GM21526 (cell line): ENCODE measurements around the gene CALML4.
"Not testable (repeated sequence)": the region's sequence is repeated elsewhere in the genome, so short reads cannot be mapped to it uniquely, and the experiment has no call there.

Experiments
- ATAC-seq: cut with Tn5 transposase; IDR thresholded peaks from one replicate; pipeline ENCODE4 v1.9.1; 2021; ENCODE audit warnings: moderate library complexity; ENCODE audit not compliant: unreplicated experiment, low FRiP score

CALML4 gene

DNA sequence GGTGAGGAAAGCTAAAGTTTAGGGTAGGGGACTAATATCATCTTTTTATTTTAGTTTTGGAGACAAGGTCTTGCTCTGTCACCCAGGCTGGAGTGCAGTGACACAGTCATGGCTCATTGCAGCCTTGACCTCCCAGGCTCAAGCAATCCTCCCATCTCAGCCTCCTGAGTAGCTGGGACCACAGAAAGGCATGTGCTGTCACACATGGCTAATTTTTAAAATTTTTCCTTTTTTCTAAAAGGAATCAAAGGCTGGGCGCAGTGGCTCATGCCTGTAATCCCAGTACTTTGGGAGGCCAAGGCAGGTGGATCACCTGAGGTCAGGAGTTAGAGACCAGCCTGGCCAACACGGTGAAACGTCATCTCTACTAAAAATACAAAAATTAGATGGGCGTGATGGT lies 20.3 kb upstream of the CALML4 start:
- ATAC-seq, result not testable (repeated sequence)

GRCh38 chr15:68224546-68225250 lies 19.6 kb upstream of the CALML4 start:
- ATAC-seq, result no peak

- no peak for ATAC-seq
Measured at GRCh38 chr15:68224108-68224507, 19.0 kb upstream of the CALML4 start.

DNA sequence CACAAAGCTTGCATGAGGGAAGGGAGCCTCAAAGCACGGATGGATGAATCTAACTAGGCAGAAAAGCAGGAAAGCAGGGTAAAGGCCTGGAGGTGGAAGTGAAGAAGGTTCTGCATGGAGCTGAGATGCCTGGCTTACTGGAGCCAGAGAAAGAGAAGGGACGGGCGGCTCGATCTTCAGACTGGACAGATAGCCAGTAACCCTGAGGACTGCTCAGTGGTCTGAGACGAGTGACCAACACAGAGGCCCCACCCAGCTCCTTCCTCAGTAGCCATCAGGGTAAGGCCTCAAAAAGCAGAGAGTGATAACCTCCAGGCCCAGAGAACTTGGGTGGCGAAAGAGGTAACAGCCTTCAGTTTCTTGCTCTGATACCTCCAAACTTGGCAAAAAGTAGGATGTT lies 18.0 kb upstream of the CALML4 start:
- no peak for ATAC-seq

- not testable (repeated sequence) for ATAC-seq
Measured at GRCh38 chr15:68222432-68222743, 17.3 kb upstream of the CALML4 start.

GRCh38 chr15:68221530-68222431 lies 16.6 kb upstream of the CALML4 start:
- ATAC-seq, result not testable (repeated sequence)

DNA sequence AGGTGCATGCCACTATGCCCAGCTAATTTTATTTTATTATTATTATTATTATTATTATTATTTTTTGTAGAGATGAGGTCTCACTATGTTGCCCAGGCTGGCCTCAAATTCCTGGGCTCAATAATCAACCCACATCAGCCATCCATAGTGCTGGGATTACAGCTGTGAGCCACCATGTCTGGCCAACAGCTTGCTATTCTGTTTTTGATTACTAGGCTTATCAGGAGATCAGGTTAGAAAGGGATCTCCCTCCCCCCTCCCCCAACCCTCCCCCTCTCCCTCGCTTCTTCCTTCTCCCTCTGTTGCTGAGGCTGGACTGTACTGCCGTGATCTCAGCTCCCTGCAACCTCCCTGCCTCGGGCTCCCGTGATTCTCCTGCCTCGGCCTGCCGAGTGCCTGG lies 15.8 kb upstream of the CALML4 start:
- ATAC-seq, result no peak

DNA sequence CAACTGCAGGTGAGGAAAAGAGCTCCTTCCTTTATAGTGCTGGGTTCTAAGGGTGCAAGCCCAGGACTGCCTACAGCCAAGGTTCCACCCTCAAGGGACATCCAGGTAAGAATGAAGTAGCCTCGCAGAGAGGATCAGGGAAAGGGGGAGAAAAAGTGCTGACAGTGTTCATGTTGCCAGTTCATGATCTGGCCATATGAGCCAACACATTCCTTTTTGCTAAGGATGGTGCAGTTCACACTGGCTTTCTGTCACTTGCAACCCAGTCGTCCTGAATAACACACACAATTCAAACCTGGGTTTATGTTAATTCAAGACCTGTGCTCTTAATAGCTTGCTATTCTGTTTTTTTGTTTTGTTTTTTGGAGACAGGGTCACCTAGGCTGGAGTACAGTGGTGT lies 15.4 kb upstream of the CALML4 start:
- ATAC-seq, result no peak

DNA sequence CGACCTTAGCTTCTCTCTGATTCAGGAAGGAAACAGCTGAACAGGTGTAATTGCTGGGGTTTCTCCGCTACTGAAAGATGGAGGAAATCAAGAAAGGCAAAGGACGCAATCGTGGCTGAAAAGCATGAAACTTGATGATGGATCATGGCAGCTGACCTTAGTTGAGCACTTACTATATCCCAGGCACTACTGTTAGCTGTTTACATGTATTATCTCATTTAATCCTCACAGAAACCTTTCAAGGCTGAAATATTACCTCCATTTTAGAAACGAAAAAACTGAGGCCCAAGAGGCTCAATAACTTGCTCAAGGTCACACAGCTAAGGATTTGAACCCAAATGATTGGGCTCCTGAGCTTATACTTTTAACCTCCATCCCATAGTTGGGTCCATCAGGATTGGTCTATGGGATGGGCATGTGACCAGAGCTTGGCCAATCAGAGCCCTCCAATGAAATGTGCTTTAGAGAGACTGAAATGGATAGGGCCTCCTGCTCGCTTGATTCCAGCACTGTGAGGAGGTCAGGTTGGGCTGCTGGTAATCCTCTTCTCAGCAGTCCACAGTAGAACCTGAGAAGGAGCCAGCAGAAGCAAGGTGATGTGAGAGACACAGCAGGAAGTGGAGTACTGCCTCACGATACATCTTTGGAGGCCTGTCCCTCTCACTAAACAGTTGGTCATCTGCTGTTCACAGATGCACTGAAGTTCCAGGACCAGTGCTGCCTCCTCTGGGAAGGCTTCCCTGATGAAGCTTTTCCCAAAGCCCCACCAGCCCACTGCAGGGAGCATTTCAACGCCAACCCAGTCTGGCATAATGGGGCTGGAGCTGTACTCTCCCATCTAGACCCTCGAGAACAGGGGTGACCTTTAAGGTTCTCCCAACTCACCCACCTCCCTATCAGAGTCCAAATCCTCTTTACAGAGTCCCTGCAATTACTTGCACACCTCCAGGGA lies 14.0 kb upstream of the CALML4 start:
- ATAC-seq, result no peak

- no peak for ATAC-seq
Measured at GRCh38 chr15:68218331-68218730, 13.2 kb upstream of the CALML4 start.

GRCh38 chr15:68217341-68217740 lies 12.2 kb upstream of the CALML4 start:
- ATAC-seq, result no peak

- no peak for ATAC-seq
Measured at GRCh38 chr15:68214838-68215254, 9.7 kb upstream of the CALML4 start.

DNA sequence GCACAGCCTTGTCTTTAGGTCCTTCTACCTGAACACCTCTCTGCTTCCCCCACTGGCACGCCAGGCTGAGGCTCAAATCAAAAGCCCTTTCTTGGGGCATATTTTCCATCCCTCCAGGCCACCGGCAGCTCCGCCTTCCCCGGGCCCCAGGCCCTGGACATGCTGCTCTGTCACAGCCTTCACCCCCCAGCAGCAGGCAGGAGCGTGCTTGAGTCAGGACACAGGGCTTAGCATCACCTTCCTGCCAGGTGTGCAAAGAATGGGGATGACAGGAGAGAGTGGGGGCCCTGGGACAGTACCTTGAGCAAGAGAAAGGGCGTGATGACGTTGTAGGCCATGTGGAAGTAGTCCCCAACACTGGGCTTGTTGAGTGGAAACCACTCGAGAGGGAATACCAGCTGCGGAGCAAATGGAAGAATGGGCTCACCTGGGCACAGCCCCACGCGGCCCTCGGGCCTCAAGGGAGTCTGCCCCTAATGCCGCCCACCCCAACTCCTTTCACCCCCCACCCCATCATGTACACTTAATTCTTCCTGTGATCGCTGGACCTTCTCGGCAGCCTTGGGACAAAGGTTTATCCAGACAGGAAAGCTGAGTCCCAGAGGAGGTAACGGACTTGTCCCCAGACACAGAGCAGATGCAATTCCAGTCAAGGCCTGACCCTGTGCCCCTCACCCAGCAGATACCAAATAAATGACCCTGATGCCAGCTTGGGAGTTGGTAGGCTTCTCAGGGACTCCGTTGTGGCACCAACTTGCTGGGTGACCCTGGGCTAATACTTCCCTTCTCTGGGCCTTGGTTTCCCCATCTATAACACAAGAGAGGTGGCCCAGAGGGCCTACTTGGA lies 9.1 kb upstream of the CALML4 start:
- no peak for ATAC-seq

DNA sequence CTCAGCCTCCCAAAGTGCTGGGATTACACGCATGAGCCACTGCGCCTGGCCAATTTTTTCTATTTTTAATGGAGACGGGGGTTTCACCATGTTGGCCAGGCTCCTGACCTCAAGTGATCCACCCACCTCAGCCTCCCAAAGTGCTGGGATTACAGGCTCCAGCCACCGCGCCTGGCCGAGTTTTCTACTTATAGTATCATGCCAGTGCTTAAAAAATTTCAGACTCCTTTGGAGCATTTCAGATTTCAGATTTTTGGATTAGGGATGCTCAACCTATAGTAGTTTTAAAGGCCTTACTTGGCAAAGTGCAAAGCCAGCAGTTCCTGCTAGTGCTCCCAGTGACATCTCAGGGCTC lies 8.3 kb upstream of the CALML4 start:
- ATAC-seq, result not testable (repeated sequence)

DNA sequence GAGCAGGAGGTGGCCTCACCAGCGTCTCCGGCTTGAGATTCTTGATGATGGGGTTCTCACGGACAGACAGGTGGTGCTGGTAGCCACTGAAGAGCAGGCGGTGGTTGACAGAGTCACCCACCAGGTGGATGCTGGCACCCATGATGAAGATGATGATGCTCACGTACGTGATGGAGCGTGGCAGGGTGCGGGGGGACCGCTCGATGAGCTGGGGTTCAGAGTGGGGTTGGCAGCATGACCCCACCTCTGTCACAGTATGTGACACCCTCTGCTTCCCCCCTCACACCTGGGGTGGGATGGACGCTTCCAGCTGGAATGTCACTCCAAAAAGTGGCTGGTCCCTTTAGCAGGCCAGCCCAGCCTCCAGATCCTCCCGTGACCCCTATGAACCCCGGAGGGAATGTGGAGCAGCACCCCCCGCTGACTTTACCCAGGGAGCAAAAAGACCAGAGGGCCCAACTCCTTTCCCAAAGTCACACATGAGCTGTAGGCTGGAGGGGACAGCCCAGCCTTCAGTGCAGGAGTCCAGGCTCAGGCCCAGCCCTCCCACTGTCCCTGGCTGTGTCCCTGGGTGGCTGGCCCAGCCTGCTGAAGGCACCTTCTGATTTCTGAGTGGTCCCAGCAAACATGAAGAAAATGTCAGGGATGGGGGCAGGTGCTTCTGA lies 6.7 kb upstream of the CALML4 start:
- no peak for ATAC-seq

DNA sequence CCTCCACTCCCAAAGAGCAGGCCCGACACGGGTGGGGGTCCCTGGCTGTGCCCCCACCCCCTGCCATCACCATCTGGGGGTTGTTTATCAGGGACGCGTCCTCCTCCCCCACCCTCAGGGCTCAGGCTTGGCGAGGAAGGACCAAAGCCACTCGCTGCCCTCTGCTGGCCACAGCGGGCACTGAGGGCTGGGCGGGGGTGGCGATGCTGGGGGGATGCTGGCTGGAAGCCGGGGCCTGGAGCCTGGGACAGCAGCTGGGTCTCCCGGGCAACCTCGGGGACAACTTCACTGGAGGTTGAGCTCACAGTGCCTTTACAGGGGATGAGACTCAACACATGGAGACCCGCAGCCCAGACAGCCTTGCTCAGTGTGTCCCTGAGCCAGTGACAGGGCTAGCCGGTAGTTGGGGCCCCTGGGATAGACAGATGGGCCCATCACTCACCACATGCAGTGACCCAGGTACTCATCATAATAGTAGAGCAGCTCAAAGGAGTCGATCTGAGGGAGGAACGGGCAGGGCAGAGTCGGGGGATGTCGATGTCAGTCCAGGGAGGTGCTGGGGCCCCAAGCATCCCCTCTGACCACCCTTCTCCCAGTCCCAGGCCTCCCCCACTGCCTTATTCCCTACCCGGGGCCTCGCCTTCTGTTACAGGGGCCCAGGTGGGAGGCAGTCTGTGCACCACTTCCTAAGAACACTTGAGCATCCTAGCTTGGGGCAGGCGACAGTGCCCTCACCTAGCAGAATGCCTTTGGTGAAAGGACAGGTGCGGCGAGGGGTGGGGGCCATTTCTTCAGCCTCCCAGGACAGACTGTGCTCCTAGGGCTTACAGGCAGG lies 5.9 kb upstream of the CALML4 start:
- ATAC-seq, result no peak

GRCh38 chr15:68210409-68210756 lies 5.3 kb upstream of the CALML4 start:
- ATAC-seq, result no peak

DNA sequence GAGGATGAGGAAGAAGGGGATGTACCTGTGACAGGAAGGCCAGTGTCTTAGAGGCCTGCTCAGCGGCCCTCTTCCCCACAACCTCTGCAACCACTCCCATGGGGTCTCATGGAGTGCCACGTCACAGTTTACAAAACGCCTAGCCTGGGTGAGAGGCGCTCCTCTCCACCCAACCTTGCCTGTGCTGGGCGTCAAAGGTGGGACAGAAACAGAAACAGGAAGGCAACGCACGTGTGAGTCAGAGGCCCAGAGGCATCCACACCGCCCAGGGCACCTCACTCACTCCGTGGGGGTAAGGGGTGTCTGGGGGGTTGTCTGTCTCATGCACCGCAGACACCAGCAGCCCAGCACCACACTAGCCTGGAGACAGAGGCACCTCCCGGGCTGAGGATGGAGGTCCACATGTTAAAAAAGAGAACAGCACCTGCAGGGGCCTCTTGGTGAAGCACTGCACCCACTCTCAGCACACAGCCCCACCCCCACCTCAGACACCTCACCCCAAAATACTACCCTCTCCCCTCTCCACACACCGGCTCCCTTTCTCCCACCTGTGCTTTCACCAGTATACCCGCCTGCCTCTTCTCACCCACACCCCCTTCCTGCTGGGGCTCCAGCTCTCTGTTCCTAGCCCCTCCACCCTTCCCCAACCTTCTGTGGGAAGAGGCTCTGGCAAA lies 4.7 kb upstream of the CALML4 start:
- ATAC-seq, result no peak
